CD4-positive, alpha-beta T cell (primary cell): ENCODE data around the gene EGFL8. TPM values are rescaled to one million over a fixed set of nuclear protein-coding genes. Genes with fewer than 3 reads are reported as not detected.
A peak's percentile ranks its signal among the peaks of the same experiment; 100 is the strongest.
"Not testable (repeated sequence)": the region's sequence is repeated elsewhere in the genome, so short reads cannot be mapped to it uniquely, and the experiment has no call there.

ENCODE experiments used
- ATAC-seq: fragments of 200-7000 bp; cut with Tn5 transposase; one replicate; pipeline ENCODE4 v1.10.0; 2022; ENCODE audit warnings: mild to moderate bottlenecking; ENCODE audit not compliant: poor library complexity
- CTCF ChIA-PET: fragments of 350-600 bp; sonication (Branson Sonifier 250); formaldehyde crosslinking; loops from one replicate; lab custom pipeline; 2021; ENCODE audit warnings: antibody characterized with exemption, inconsistent platforms; lab: Charles Lee
- POLR2A ChIA-PET: fragments of 350-600 bp; sonication (Branson Sonifier 250); formaldehyde crosslinking; loops from one replicate; lab custom pipeline; 2021; ENCODE audit warnings: antibody characterized with exemption, inconsistent platforms; lab: Charles Lee
- DNase-seq, 14 experiments: peaks; one replicate each; pipeline ENCODE4 v3.0.0-alpha.2; 2013 to 2020; ENCODE audit warnings: mixed read lengths in 2 of 14
- H3K27ac ChIP-seq, 2 donors: one replicate each; pipeline versions ENCODE4 v1.5.1 to v1.7.0; 2013; ENCODE audit warnings: low read length in 2 of 2, low read depth in 1 of 2, mild to moderate bottlenecking in 1 of 2
- H3K27me3 ChIP-seq, 2 experiments: 1 replicate in 1 of 2; 2 replicates in 1 of 2; pipeline versions ENCODE4 v1.6.1 to v1.7.0; 2013; ENCODE audit warnings: low read length in 2 of 2, control low read depth in 1 of 2, mild to moderate bottlenecking in 1 of 2, moderate library complexity in 1 of 2; ENCODE audit not compliant: insufficient read depth in 2 of 2, control insufficient read depth in 1 of 2
- H3K36me3 ChIP-seq: one replicate; pipeline ENCODE4 v1.6.1; 2013; ENCODE audit warnings: low read length, control low read depth; ENCODE audit not compliant: insufficient read depth
- H3K4me1 ChIP-seq: one replicate; pipeline ENCODE4 v1.6.1; 2013; ENCODE audit warnings: low read length, control low read depth; ENCODE audit not compliant: insufficient read depth
- H3K4me3 ChIP-seq: one replicate; pipeline ENCODE4 v1.5.1; 2013; ENCODE audit warnings: mild to moderate bottlenecking, low read length, moderate library complexity
- H3K9me3 ChIP-seq, 2 experiments: 1 replicate in 1 of 2; 2 replicates in 1 of 2; pipeline versions ENCODE4 v1.6.1 to v1.7.0; 2013; ENCODE audit warnings: low read length in 2 of 2, mild to moderate bottlenecking in 2 of 2, control low read depth in 1 of 2, moderate library complexity in 1 of 2; ENCODE audit not compliant: control insufficient read depth in 1 of 2, insufficient read depth in 1 of 2
- H3K27ac Mint-ChIP-seq: one replicate; pipeline ENCODE4 v1.8.0; 2020; ENCODE audit warnings: mixed read lengths
- H3K27me3 Mint-ChIP-seq: one replicate; pipeline ENCODE4 v1.8.0; 2021; ENCODE audit warnings: mixed read lengths
- H3K36me3 Mint-ChIP-seq: one replicate; pipeline ENCODE4 v1.8.0; 2021; ENCODE audit warnings: low read depth, mixed read lengths
- H3K4me1 Mint-ChIP-seq: one replicate; pipeline ENCODE4 v1.8.0; 2021; ENCODE audit warnings: low read depth, mixed read lengths
- H3K4me3 Mint-ChIP-seq: one replicate; pipeline ENCODE4 v1.8.0; 2020; ENCODE audit warnings: mild to moderate bottlenecking, mixed read lengths
- H3K9me3 Mint-ChIP-seq: one replicate; pipeline ENCODE4 v1.8.0; 2020; ENCODE audit warnings: mixed read lengths
- intact Hi-C, 2 experiments: fragments of 100-400 bp; cut with DNase I in 1 of 2; cut with micrococcal nuclease in 1 of 2; formaldehyde crosslinking; loops; one replicate each; pipeline versions ENCODE4 v1.15.1 to v1.9.0; 2023 to 2025; cut with DNase I, micrococcal nuclease
- total RNA-seq, 174 experiments: library from RNA in 2 of 174; stranded (reverse) in 2 of 174; gene quantifications; one replicate each; pipeline ENCODE4 v1.2.3 and lab custom pipeline; 2021 to 2026
- TF ChIP-seq, protein P1 (sequence below): fragments of 200-600 bp; IDR thresholded peaks from one replicate; pipeline ENCODE4 v1.8.0; 2022; ENCODE audit warnings: antibody characterized with exemption, mild to moderate bottlenecking

EGFL8 gene
- total RNA-seq, 2 experiments from 2014 or later: 13.1 to 13.8 TPM

GRCh38 chr6:32184084-32184640 is 19.8 kb downstream of the EGFL8 start, which contains the start of gene AGER:
AGER (minus strand) TSS chr6:32184253; CDS start chr6:32184222, 31 bp downstream.
- H3K4me1 Mint-ChIP-seq: peaks cover 48% of the 10 kb centered on the region
- no peak within 1 kb of the TSS for H3K4me3 ChIP-seq
- intact Hi-C loops: no loop called here
- DNase-seq: no peak
- H3K9me3 ChIP-seq: no peaks in the 10 kb centered on the region
- H3K4me3 Mint-ChIP-seq: no peak within 1 kb of the TSS
- peak within 1 kb of the TSS; percentile 44 for H3K27ac Mint-ChIP-seq
- ChIA-PET POLR2A (no interaction called here), CTCF (no interaction called here)
- no peaks in the 10 kb centered on the region for H3K27me3 ChIP-seq
- no peaks in the 10 kb centered on the region for H3K27me3 Mint-ChIP-seq
- peak within 1 kb of the TSS in 1 of 2 donors; percentile 51 for H3K27ac ChIP-seq
- TF ChIP-seq, protein P1, sequence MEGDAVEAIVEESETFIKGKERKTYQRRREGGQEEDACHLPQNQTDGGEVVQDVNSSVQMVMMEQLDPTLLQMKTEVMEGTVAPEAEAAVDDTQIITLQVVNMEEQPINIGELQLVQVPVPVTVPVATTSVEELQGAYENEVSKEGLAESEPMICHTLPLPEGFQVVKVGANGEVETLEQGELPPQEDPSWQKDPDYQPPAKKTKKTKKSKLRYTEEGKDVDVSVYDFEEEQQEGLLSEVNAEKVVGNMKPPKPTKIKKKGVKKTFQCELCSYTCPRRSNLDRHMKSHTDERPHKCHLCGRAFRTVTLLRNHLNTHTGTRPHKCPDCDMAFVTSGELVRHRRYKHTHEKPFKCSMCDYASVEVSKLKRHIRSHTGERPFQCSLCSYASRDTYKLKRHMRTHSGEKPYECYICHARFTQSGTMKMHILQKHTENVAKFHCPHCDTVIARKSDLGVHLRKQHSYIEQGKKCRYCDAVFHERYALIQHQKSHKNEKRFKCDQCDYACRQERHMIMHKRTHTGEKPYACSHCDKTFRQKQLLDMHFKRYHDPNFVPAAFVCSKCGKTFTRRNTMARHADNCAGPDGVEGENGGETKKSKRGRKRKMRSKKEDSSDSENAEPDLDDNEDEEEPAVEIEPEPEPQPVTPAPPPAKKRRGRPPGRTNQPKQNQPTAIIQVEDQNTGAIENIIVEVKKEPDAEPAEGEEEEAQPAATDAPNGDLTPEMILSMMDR: no peak
- peaks cover 81% of the 10 kb centered on the region for H3K36me3 Mint-ChIP-seq
- H3K36me3 ChIP-seq: peaks cover 75% of the 10 kb centered on the region
- H3K4me1 ChIP-seq: peaks cover 68% of the 10 kb centered on the region
- H3K9me3 Mint-ChIP-seq: no peaks in the 10 kb centered on the region
- ATAC-seq: no peak

GRCh38 chr6:32185681-32186131 is 21.3 kb downstream of the EGFL8 start:
- POLR2A ChIA-PET: interaction anchor here (0.7 to 2.7 kb wide), 2 partner anchors 10 to 1110 kb away, joined by 4 to 11 read pairs; no protein-coding TSS in a partner anchor
- CTCF ChIA-PET, H3K27me3 Mint-ChIP-seq, H3K4me3 ChIP-seq, intact Hi-C loops, H3K9me3 Mint-ChIP-seq, H3K27me3 ChIP-seq, H3K9me3 ChIP-seq: not testable (repeated sequence)
- Mint-ChIP-seq H3K4me1 (peaks cover 42% of the 10 kb centered on the region), H3K4me3 (peak overlapping the region; percentile 82), H3K27ac (peak overlapping the region; percentile 91), H3K36me3 (peaks cover 81% of the 10 kb centered on the region)
- Histone ChIP-seq H3K4me1 (peaks cover 62% of the 10 kb centered on the region), H3K36me3 (peaks cover 69% of the 10 kb centered on the region), H3K27ac (peak overlapping the region; percentile 54 to 69)
- ATAC-seq (peak; percentile 54), DNase-seq (peak in 9 of 14 experiments; percentile 26 to 86 (median 50))

DNA sequence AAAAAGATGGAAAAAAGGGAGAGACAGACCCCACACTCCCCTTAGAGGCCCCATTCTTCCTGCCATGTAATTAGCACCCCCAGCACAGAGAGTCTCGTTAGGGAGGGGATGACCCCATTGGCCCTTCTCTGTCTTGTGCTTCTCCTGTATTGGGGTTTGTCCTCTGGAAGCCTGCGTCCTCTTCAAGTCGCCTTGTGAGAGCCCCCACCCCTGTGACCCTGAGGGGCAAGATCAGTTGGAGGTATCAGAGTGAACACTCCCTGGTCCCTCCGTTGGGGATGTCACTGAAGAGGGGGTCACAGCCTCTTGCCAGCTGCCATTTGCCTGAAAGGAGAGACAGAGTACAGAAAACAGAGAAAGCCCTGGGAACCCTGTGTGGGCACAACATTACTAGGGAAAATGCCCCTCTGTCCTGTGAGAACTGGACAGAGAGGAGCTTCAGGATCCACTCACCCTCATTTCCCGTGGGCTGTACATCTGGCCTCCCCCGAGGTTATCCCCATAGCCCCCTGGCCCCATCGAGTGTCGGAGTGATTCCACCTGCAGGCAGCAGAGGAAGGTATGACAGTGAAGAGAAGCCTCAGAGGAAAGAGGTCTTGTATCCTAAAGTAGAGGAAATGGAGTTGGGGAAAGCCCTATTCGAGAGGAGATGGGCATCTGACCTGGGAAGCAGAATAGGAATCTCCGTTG is 21.9 kb downstream of the EGFL8 start:
- Mint-ChIP-seq H3K36me3 (peaks cover 80% of the 10 kb centered on the region), H3K27ac (peak overlapping the region; percentile 91), H3K4me3 (peak overlapping the region; percentile 82), H3K4me1 (peaks cover 41% of the 10 kb centered on the region)
- peak overlapping the region; percentile 54 to 69 for H3K27ac ChIP-seq
- H3K4me3 ChIP-seq, H3K9me3 Mint-ChIP-seq, H3K9me3 ChIP-seq, CTCF ChIA-PET, H3K27me3 ChIP-seq, DNase-seq, ATAC-seq, H3K27me3 Mint-ChIP-seq, intact Hi-C loops: not testable (repeated sequence)
- peaks cover 68% of the 10 kb centered on the region for H3K36me3 ChIP-seq
- H3K4me1 ChIP-seq: peaks cover 62% of the 10 kb centered on the region
- POLR2A ChIA-PET: interaction anchor here (0.7 to 2.7 kb wide), 2 partner anchors 9 to 1109 kb away, joined by 4 to 11 read pairs; no protein-coding TSS in a partner anchor
